NCI-H774 (cell line): ENCODE measurements around the gene TSPO2.
A peak's percentile ranks its signal among the peaks of the same experiment; 100 is the strongest.

Experiments
- DNase-seq: peaks from one replicate; lab custom pipeline; 2025; lab: John Stamatoyannopoulos, UW

TSPO2 gene

DNA sequence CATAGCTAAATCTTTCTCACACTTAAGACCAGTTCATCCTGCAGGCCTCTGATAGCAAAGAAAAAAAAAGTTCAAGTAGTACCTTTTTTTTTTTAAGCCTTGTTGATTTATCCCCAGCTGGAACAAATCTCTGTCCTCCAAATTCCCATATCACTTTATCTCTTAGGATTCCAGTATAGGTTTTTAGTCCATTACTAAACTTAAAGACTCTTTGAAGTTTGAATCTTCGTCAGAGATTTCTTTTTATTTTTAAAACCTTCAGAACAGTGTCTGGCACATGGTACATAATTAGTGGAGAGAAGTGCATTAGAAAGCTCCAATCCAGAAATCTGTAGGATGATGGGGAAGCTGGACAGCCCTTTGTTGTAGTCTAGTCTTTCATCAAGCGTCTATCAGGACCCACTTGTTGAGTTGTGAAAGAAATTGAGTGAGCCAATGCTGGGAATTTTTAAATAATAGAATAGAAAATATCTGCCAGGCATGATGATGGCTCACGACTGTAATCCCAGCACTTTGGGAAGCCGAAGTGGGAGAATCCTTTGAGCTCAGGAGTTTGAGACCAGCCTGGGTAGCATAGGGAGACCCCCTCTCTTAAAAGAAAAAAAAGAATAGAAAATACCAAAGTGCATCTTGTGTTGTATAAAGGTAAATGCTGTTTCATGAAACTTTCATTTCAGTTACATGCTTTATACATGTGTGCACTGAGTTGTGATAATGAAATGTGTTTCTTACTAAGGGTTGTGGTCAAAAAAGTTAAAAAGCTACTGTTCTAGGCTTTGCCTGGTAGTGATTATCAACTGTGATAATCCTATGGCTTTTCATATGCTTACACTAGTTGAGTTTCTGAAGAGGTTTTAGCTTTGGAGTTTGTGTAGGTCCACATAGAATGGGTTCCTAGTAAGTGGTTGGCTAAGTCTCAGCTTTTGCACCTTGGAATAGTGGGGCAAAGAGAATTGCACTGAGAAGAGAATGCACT is 33.7 kb downstream of the TSPO2 start:
- no peak for DNase-seq

DNA sequence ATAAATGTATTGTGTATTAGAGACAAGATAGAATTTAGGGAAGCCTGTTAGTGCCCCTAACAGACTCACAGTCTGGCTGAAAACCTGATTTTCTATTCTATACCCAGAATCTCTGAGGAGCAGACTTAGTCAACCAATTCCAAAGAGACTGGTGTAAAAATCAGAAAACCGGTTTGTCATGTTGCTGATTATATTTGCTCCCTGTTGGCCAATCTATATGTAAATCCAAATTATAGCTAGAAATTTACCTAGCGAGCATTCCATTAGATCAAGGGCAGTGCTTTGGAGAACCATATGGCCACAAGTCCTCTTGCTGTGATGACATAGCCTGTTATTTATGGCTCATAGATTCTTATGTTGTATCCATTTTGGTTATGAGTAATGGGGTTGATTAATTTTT is 35.3 kb downstream of the TSPO2 start:
- no peak for DNase-seq

DNA sequence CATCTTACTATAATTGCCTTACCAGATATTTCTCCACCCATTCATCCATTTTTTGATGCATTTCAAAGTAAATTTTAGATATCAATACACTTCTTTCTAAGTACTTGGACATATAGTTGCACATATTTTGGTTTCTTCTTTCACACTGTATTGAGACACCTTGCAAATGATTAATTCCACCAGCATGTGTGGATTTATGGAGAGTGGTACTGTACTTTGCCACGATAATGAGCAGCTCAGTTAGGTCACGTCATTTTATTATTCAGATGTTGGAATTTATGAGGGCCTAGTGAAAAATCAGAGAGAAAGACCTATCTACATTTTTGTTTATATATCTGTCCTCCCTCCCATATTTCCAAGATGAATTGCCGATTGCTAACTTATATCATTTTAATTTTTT is 35.8 kb downstream of the TSPO2 start:
- no peak for DNase-seq

DNA sequence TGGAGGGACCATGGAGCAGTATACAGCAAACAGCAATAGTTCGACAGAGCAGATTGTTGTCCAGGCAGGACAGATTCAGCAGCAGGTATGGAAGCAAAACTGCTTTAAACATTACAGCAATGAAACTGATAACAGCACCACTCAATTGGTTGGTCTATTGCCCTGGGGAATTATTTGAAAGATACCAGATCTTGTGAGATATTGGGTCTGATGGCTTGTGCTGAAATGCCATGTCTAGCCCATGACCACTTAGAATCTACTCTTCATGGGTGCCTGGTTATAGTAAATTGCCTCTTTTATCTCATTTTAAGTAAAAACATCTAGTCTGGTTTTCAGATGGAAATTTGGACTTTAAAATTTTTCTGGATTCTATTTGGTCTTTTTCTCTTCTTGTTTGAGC is 36.8 kb downstream of the TSPO2 start:
- no peak for DNase-seq

DNA sequence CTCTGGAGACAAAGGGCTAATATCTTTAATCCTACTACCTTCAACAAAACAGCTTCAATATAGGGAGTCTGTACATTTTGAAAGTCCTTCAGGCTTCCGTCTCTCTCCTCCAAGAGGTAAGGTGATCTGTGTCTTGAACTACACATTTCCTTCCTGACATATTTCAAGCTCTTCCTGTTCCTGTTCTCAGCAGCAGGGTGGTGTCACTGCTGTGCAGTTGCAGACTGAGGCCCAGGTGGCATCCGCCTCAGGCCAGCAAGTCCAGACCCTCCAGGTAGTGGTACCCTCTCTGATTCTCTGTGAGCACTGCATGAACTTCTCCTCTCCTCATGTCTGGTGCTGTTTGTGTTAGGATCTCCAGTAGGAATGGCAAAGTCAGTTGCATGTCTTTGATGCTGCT is 38.4 kb downstream of the TSPO2 start:
- no peak for DNase-seq

DNA sequence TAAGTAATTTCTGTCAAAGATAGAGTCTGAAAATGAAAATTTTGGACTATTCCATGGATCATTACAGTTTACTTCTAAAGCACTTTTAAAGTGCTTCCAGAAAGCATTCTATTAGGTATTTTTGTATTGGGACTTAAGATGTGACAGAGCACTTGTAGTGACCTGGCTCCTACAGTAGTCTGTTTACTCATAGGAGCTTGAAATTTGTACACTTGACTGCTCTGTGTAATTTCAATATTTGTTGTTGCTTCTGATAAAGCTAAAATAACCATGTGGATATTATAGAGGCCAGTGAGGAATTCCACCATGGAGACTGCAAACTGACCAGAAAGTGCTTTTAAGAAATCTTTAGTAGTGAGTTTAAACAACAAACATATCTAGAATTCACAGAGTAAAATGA is 40.8 kb downstream of the TSPO2 start:
- no peak for DNase-seq

DNA sequence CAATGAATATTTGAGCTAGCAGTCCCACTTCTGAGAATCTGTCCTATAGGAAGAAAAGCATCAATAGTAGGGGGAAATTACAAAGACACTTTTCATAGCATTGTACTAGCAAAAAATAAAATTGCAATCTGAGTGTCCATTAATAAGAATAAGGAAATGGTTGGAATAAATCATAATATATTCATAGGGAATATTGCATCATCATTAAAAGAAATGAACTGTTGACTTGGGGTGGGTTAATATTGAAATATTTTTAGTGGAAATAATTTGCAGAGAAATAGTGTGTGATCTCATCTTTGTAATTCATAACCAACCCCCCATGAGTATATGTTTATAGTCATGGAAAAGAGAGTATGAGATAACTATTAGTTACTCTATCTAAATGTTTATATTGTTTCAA is 42.9 kb downstream of the TSPO2 start:
- DNase-seq, result no peak

DNA sequence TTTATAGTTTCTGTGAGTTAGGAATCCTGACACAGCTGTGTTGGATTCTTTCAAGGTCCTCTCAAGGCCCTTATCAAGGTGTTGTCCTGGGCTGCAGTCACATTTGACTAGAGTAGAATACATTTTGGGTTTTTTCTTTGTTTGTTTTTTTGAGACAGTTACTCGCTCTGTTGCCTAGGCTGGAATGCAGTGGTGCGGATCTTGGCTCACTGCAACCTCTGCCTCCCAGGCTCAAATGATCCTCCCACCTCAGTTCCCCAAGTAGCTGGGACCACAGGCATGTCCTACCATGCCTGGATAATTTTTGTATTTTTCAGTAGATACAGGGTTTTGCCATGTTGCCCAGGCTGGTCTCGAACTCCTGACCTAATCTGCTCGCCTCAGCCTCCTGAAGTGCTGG is 46.2 kb downstream of the TSPO2 start:
- no peak for DNase-seq

DNA sequence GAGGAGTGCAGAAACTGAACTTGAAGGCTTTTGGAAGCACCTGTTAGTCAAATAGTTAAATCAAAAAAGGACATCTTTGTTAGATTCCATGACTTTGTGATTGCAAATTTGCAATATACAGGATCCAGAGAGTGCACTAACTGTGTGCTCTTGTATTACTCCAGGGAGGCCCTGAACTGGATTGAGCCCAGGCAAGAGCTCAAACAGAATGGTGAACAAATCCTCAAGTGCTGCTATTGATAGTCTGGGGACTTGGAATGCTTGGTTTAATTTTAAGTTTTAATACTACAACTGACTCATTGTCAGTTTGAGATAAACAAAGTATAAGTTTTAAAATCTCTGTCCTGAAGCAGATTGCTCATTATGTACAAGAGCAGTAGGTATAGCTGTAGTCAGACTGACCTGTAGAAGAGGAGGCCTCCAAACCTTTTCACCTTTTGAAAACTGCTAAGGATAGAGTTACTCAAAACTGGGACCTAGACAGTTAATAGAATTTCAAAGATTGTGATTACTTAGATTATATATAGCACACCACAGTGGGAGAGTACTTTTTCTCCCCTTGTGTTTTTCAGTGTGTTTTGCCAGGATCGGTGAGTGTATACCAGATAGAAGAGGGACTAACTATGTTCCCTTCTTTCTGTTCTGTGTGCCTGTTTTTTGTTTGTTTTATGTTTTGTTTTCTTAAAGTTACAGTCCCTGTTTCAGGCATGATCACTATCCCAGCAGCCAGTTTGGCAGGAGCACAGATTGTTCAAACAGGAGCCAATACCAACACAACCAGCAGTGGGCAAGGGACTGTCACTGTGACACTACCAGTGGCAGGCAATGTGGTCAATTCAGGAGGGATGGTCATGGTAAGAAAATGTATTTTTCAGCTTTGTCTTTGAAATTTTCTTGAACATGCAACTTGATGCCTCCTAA is 48.8 kb downstream of the TSPO2 start:
- no peak for DNase-seq

DNA sequence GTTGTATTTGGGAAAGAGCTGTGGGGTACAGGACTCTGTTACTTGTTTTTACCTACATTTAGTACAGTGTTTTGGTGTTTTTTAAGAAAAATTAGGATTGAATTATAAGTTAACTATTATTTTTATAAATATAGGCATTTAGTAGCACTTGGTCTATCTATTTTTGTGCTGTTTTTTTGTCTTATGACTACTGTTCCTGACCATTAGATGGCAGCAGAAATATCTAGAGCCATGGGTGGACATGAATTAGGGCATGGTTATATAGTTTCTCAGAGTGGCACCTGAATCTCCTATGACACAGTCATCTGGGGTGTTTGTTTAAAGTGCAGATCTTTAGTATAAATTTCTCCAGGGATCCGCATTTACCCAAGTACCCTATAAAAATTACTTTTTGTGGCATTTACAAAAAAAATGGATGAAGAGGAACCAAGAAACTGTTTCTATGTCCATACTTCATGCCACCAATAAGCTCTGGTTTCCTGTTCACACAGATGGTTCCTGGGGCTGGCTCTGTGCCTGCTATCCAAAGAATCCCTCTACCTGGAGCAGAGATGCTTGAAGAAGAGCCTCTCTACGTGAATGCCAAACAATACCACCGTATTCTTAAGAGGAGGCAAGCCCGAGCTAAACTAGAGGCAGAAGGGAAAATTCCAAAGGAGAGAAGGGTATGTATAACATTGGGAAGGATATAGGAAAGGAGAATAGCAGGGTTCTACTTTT is 50.3 kb downstream of the TSPO2 start:
- DNase-seq, result peak; percentile 13

DNA sequence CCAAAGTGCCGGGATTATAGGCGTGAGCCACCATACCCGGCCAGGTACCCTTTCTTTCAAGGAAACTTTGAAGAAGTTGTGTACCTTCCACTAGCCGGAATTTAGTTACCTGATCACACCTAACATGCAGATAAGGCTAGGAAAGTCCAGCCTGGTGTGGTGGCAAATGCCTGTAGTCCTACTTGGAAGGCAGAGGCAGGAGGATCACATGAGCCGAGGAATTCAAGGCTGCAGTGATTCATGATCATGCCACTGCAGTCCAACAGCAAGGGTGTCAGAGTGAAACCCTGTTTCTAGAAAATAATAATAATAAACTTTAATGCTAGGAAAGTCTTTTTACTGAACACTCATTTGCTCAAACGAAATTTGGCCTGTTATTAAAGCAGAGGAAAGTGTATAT is 51.5 kb downstream of the TSPO2 start:
- DNase-seq, result no peak
